CD14-positive monocyte (primary cell): ENCODE results near the gene ASPSCR1. TPM values are rescaled to one million over a fixed set of nuclear protein-coding genes. Genes with fewer than 3 reads are reported as not detected.

Experiments
- DNase-seq, 3 donors: peaks; one replicate each; pipeline ENCODE4 v3.0.0-alpha.2; 2011 to 2022
- H2AFZ ChIP-seq: 2 replicates; pipeline ENCODE4 v1.6.0; 2012; ENCODE audit warnings: mild to moderate bottlenecking, low read depth, low read length, inconsistent platforms; ENCODE audit not compliant: insufficient read depth, poor library complexity, severe bottlenecking
- H3K27ac ChIP-seq, 2 donors: 1 replicate in 1 of 2; 2 replicates in 1 of 2; pipeline ENCODE4 v1.5.1; 2012 to 2013; ENCODE audit warnings: low read length in 2 of 2, control low read depth in 1 of 2, inconsistent platforms in 1 of 2, low read depth in 1 of 2, mild to moderate bottlenecking in 1 of 2
- H3K27me3 ChIP-seq, 2 donors: one replicate each; pipeline versions ENCODE4 v1.6.0 to v1.6.1; 2011 to 2013; ENCODE audit warnings: low read length in 2 of 2; ENCODE audit not compliant: control insufficient read depth in 2 of 2, insufficient read depth in 2 of 2
- H3K36me3 ChIP-seq, 2 donors: replicated peaks in 1 of 2; 1 replicate in 1 of 2; 2 replicates in 1 of 2; pipeline versions ENCODE4 v1.5.1 to v1.6.1; 2012 to 2013; ENCODE audit warnings: low read length in 2 of 2, control low read depth in 1 of 2, inconsistent platforms in 1 of 2, mild to moderate bottlenecking in 1 of 2; ENCODE audit not compliant: insufficient read depth in 2 of 2, control insufficient read depth in 1 of 2
- H3K4me1 ChIP-seq, 2 donors: 1 replicate in 1 of 2; 2 replicates in 1 of 2; pipeline versions ENCODE4 v1.5.1 to v1.6.1; 2012 to 2013; ENCODE audit warnings: low read length in 2 of 2, control low read depth in 1 of 2, inconsistent platforms in 1 of 2, mild to moderate bottlenecking in 1 of 2, moderate library complexity in 1 of 2; ENCODE audit not compliant: insufficient read depth in 2 of 2, control insufficient read depth in 1 of 2
- H3K4me2 ChIP-seq: replicated peaks from 2 replicates; pipeline ENCODE3; 2012; ENCODE audit warnings: low read length, moderate library complexity, mild to moderate bottlenecking; ENCODE audit not compliant: poor library complexity, severe bottlenecking; ENCODE audit errors: extremely low read depth
- H3K4me3 ChIP-seq, 3 experiments: fragments of 200-600 bp in 1 of 3; sonication (generic) in 1 of 3; replicated peaks in 1 of 3; 1 replicate in 2 of 3; 2 replicates in 1 of 3; pipeline ENCODE4 v1.5.1; 2011 to 2013; ENCODE audit warnings: low read length in 3 of 3, mild to moderate bottlenecking in 3 of 3, control low read depth in 2 of 3, low read depth in 2 of 3, inconsistent platforms in 1 of 3, moderate library complexity in 1 of 3
- H3K79me2 ChIP-seq: 2 replicates; pipeline ENCODE4 v1.6.0; 2012; ENCODE audit warnings: mild to moderate bottlenecking, control low read depth, inconsistent platforms, low read length, moderate library complexity; ENCODE audit not compliant: insufficient read depth
- H3K9ac ChIP-seq: 2 replicates; pipeline ENCODE4 v1.6.0; 2017; ENCODE audit warnings: low read length, mild to moderate bottlenecking; ENCODE audit not compliant: insufficient read depth, poor library complexity, severe bottlenecking
- H3K9me3 ChIP-seq, 2 donors: replicated peaks in 1 of 2; 1 replicate in 1 of 2; 2 replicates in 1 of 2; pipeline versions ENCODE4 v1.5.1 to v1.6.1; 2012 to 2013; ENCODE audit warnings: low read length in 2 of 2, control low read depth in 1 of 2; ENCODE audit not compliant: control insufficient read depth in 1 of 2, insufficient read depth in 1 of 2
- H4K20me1 ChIP-seq: 2 replicates; pipeline ENCODE4 v1.6.0; 2012; ENCODE audit warnings: mild to moderate bottlenecking, low read length, control low read depth, moderate library complexity; ENCODE audit not compliant: insufficient read depth
- H3K27ac Mint-ChIP-seq, 7 donors: one replicate each; pipeline ENCODE4 v1.8.0; 2020; ENCODE audit warnings: mild to moderate bottlenecking in 7 of 7, mixed read lengths in 7 of 7, moderate library complexity in 6 of 7, inconsistent platforms in 2 of 7
- H3K27me3 Mint-ChIP-seq, 3 donors: one replicate each; pipeline ENCODE4 v1.8.0; 2021 to 2022; ENCODE audit warnings: low read depth in 3 of 3, mild to moderate bottlenecking in 3 of 3, mixed read lengths in 3 of 3, moderate library complexity in 3 of 3, inconsistent platforms in 1 of 3
- H3K36me3 Mint-ChIP-seq, 2 donors: one replicate each; pipeline ENCODE4 v1.8.0; 2020; ENCODE audit warnings: mixed read lengths in 2 of 2, inconsistent platforms in 1 of 2, mild to moderate bottlenecking in 1 of 2
- H3K4me1 Mint-ChIP-seq: one replicate; pipeline ENCODE4 v1.8.0; 2020; ENCODE audit warnings: mild to moderate bottlenecking, mixed read lengths
- H3K4me3 Mint-ChIP-seq, 2 donors: one replicate each; pipeline ENCODE4 v1.8.0; 2020; ENCODE audit warnings: mild to moderate bottlenecking in 2 of 2, mixed read lengths in 2 of 2, moderate library complexity in 1 of 2
- H3K9me3 Mint-ChIP-seq, 7 donors: one replicate each; pipeline ENCODE4 v1.8.0; 2020 to 2022; ENCODE audit warnings: mixed read lengths in 7 of 7, mild to moderate bottlenecking in 6 of 7, moderate library complexity in 6 of 7, inconsistent platforms in 2 of 7
- WGBS: methylation state at CpG from one replicate; pipeline ENCODE4 v1.1.5; 2013; ENCODE audit warnings: missing lambda C conversion rate; ENCODE audit not compliant: insufficient coverage; 5-methylcytosine and 5-hydroxymethylcytosine counted together
- intact Hi-C, 2 donors: fragments of 100-400 bp; cut with micrococcal nuclease; formaldehyde crosslinking; loops; one replicate each; pipeline versions ENCODE4 v1.15.0 to v1.15.1; 2023
- polyA plus RNA-seq, 3 donors: library from polyadenylated mRNA; depleted of rRNA in 1 of 3; unstranded in 2 of 3; stranded (reverse) in 1 of 3; fragments of 300-500 nt in 2 of 3; fragments of >200 nt in 1 of 3; fragmentation: Illumina TruSeq in 2 of 3; gene quantifications; 1 replicate in 2 of 3; 2 replicates in 1 of 3; pipeline ENCODE4 v1.2.3, GENCODE V29; 2012 to 2021
- TF ChIP-seq, protein P1 (sequence below): fragments of 200-600 bp; IDR thresholded peaks from one replicate; pipeline ENCODE4 v1.8.0; 2022; ENCODE audit warnings: antibody characterized with exemption, mild to moderate bottlenecking

ASPSCR1 gene
- polyA plus RNA-seq, 3 donors = 25.5 to 31.9 (median 25.6) TPM

DNA sequence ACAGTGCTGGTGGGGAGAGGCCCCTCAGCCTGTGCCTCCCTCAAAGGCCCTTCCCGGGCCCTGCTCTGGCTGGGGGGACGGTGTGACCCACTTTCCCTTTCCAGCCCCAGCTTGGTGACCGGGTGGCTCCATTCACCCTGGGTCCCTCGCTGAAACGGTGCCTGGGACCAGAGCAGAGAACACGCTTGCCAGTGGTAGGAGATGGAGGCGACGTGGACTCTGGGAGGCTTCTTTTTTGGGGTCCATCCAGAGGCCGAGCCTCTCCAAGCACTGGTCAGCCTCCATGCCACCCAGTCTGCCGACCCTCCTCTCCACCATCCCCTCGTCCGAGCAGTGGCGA lies 37.5 kb downstream of the ASPSCR1 start:
- TF ChIP-seq, protein P1, sequence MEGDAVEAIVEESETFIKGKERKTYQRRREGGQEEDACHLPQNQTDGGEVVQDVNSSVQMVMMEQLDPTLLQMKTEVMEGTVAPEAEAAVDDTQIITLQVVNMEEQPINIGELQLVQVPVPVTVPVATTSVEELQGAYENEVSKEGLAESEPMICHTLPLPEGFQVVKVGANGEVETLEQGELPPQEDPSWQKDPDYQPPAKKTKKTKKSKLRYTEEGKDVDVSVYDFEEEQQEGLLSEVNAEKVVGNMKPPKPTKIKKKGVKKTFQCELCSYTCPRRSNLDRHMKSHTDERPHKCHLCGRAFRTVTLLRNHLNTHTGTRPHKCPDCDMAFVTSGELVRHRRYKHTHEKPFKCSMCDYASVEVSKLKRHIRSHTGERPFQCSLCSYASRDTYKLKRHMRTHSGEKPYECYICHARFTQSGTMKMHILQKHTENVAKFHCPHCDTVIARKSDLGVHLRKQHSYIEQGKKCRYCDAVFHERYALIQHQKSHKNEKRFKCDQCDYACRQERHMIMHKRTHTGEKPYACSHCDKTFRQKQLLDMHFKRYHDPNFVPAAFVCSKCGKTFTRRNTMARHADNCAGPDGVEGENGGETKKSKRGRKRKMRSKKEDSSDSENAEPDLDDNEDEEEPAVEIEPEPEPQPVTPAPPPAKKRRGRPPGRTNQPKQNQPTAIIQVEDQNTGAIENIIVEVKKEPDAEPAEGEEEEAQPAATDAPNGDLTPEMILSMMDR = no peak
- WGBS = 97% methylated on average over 10 of the region's 13 CpGs
- H3K4me1 Mint-ChIP-seq = no peaks in the 10 kb centered on the region
- H3K4me3 Mint-ChIP-seq = no peak overlapping the region
- Histone ChIP-seq H3K4me1 (no peaks in the 10 kb centered on the region), H3K9ac (no peak overlapping the region), H2AFZ (no peak overlapping the region), H4K20me1 (peaks cover 7% of the 10 kb centered on the region), H3K79me2 (peaks cover 1% of the 10 kb centered on the region), H3K27ac (no peak overlapping the region), H3K4me3 (no peak overlapping the region), H3K9me3 (no peaks in the 10 kb centered on the region), H3K4me2 (no peak overlapping the region), H3K27me3 (no peaks in the 10 kb centered on the region), H3K36me3 (peaks cover 16 to 17% of the 10 kb centered on the region in 2 donors)
- H3K27me3 Mint-ChIP-seq = peaks cover 0 to 2% (median 0%) of the 10 kb centered on the region in 3 donors
- no peak for DNase-seq
- no peak overlapping the region for H3K27ac Mint-ChIP-seq
- peaks cover 9 to 23% of the 10 kb centered on the region in 2 donors for H3K36me3 Mint-ChIP-seq
- intact Hi-C loops = no loop called here
- no peaks in the 10 kb centered on the region for H3K9me3 Mint-ChIP-seq

DNA sequence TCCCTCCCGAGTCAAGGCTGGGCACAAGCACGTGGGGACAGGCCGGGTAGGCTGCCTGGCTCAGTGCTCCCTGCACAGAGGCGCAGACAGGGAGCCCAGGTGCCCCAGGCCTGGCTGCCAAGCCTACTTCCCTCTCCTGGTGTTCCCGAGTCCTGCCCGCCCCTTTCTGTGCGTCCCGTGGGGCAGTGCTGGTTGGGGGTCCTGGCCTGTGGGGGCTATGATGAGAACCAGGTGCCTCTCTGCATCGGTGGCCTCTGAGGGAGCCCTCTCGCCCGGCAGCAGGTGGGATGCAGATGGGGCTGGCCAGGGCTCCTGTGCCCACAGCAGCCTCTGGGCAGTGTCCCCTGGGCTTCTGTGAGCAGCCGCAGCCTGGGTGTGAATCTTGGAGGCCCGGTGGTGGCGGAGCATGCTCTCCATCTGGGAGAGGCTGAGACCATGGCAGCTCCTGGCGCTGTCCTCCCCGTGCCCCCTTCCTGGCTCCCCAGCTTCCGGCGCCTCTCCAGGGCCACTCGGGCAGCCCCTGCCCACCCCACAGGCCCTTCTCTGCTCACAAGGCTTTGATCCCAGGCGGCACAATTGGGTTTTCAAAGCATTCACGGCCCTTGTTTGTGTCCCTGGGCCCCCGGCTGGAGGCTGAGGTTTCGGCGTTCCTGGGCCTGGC lies 38.0 kb downstream of the ASPSCR1 start:
- no peak for DNase-seq
- TF ChIP-seq, protein P1 = no peak
- Histone ChIP-seq H3K36me3 (peaks cover 16 to 17% of the 10 kb centered on the region in 2 donors), H3K9ac (no peak overlapping the region), H3K4me1 (no peaks in the 10 kb centered on the region), H3K79me2 (peaks cover 6% of the 10 kb centered on the region), H2AFZ (no peak overlapping the region), H3K4me3 (no peak overlapping the region), H3K4me2 (no peak overlapping the region), H4K20me1 (peaks cover 12% of the 10 kb centered on the region), H3K9me3 (no peaks in the 10 kb centered on the region), H3K27ac (no peak overlapping the region), H3K27me3 (no peaks in the 10 kb centered on the region)
- H3K4me1 Mint-ChIP-seq = no peaks in the 10 kb centered on the region
- intact Hi-C loops = no loop called here
- peaks cover 9 to 20% of the 10 kb centered on the region in 2 donors for H3K36me3 Mint-ChIP-seq
- H3K4me3 Mint-ChIP-seq = no peak overlapping the region
- peak overlapping the region in 1 of 7 donors; percentile 30 for H3K27ac Mint-ChIP-seq
- 92% methylated on average over 16 of the region's 24 CpGs for WGBS
- peaks cover 0 to 2% (median 0%) of the 10 kb centered on the region in 3 donors for H3K27me3 Mint-ChIP-seq
- H3K9me3 Mint-ChIP-seq = no peaks in the 10 kb centered on the region
